ENCODE results near the gene XPO5. TPM values are rescaled to one million over a fixed set of nuclear protein-coding genes. Genes with fewer than 3 reads are reported as not detected.
"Not testable (repeated sequence)": the region's sequence is repeated elsewhere in the genome, so short reads cannot be mapped to it uniquely, and the experiment has no call there.

XPO5 gene
- total RNA-seq, 1 experiment from 2014 or later = 70.9 TPM

DNA sequence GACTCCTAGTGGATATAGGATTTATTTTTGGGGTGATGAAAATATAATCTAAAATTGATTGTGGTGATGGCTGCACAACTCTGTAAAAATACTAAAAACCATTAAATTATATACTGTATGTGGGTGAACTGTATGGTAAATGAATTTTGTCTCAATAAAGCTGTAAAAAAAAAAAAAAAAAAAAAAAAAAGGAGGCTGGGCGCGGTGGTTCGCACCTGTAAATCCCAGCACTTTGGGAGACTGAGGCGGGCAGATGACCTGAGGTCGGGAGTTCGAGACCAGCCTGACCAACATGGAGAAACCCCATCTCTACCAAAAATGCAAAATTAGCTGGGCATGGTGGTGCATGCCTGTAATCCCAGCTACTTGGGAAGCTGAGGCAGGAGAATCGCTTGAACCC, 18.2 kb downstream of the XPO5 start:
- H3K4me3 ChIP-seq (ENCODE audit: insufficient read depth, low read depth, low read length); DNase-seq; H3K27me3 ChIP-seq (ENCODE audit: control insufficient read depth, insufficient read depth, low read length): not testable (repeated sequence)
- peaks cover 50% of the 10 kb centered on the region for H3K36me3 ChIP-seq (replicated peaks; ENCODE audit: control insufficient read depth, insufficient read depth, low read length)

DNA sequence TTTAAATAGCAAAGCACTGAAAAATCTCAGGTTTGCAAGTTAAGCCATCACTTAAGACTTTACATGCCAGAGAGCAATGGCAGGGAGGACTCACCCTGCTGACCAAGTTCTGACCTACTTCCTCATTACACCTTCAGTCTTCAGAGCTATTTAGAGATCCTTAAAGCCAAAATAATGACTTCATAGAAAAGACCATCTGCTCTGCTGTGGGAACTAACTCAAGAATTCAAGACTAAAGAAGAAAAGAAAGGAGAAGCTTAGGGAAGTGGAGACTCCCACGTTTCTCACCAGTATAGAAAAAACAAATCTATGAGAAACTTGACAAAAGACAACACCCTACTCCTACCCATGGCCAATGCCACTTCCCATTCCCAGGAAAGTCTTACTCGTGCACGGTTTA, 28.6 kb downstream of the XPO5 start:
- Histone ChIP-seq H3K27me3 (ENCODE audit: control insufficient read depth, insufficient read depth, low read length) (no peaks in the 10 kb centered on the region), H3K36me3 (replicated peaks; ENCODE audit: control insufficient read depth, insufficient read depth, low read length) (peaks cover 52% of the 10 kb centered on the region), H3K4me3 (ENCODE audit: insufficient read depth, low read depth, low read length) (no peak overlapping the region)
- DNase-seq = no peak

DNA sequence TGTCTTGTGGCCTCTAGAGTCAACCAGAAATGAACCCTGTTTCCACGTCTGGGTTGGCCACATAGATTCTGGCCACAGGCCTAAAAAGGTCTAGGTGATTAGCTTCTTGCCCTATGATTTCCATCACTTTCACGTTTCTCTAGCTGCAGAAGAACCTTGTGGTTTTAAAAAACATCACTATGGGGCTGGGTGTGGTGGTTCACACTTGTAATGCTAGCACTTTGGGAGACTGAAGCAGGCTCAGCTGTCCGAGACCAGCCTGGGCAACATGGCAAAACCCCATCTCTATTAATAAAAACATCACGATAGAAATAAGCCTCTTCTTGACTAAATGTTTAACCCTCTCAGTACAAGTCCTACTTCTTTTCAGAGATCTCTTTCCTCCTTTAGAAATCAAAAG, 31.4 kb downstream of the XPO5 start:
- no peak overlapping the region for H3K4me3 ChIP-seq (ENCODE audit: insufficient read depth, low read depth, low read length)
- H3K36me3 ChIP-seq (replicated peaks; ENCODE audit: control insufficient read depth, insufficient read depth, low read length) = peaks cover 35% of the 10 kb centered on the region
- DNase-seq = no peak
- H3K27me3 ChIP-seq (ENCODE audit: control insufficient read depth, insufficient read depth, low read length) = no peaks in the 10 kb centered on the region

DNA sequence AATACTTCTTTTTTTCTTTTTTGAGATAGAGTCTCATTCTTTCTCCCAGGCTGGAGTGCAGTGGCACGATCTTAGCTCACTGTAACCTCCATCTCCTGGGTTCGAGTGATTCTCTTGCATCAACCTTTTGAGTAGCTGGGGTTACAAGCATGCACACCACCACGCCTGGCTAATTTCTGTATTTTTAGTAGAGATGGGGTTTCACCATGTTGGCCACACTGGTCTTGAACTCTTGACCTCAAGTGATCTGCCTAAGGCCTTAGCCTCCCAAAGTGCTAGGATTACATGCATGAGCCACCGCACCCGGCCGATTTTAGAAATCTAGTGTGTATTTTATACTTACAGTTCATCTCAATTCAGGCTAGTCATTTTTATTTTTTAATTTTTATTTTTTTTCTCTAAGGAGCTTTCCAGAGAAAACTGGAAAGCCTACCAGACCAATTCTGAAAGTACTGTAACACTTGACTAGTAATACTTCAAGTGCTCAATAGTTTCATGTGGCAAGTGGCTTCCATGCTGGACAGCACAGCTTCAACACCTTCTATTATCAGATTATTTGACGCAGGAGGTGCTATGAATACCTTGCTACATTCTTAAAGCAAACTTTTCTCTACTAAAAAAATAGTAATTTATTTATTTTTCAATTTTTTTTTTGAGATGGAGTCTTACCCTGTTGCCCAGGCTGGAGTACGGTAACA, 33.9 kb downstream of the XPO5 start:
- Histone ChIP-seq H3K36me3 (replicated peaks; ENCODE audit: control insufficient read depth, insufficient read depth, low read length) (peaks cover 21% of the 10 kb centered on the region), H3K27me3 (ENCODE audit: control insufficient read depth, insufficient read depth, low read length) (no peaks in the 10 kb centered on the region), H3K4me3 (ENCODE audit: insufficient read depth, low read depth, low read length) (no peak overlapping the region)
- DNase-seq = no peak

DNA sequence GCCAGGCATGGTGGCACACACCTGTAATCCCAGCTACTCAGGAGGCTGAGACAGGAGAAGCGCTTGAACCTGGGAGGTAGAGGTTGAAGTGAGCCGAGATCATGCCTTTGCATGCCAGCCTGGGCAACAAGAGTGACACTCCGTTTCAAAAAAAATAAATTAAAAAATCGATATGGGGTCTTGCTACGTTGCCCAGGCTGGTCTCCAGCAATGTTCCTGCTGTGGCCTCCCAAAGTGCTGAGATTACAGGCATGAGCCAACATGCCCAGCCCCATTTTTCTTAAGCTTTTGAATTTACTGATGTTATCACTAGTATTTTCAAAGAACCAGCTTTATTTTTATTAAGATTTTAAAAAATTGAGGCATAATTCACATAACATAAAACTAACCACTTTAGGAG, 35.3 kb downstream of the XPO5 start:
- Histone ChIP-seq H3K4me3 (ENCODE audit: insufficient read depth, low read depth, low read length) (no peak overlapping the region), H3K27me3 (ENCODE audit: control insufficient read depth, insufficient read depth, low read length) (no peaks in the 10 kb centered on the region), H3K36me3 (replicated peaks; ENCODE audit: control insufficient read depth, insufficient read depth, low read length) (peaks cover 13% of the 10 kb centered on the region)
- DNase-seq = no peak

DNA sequence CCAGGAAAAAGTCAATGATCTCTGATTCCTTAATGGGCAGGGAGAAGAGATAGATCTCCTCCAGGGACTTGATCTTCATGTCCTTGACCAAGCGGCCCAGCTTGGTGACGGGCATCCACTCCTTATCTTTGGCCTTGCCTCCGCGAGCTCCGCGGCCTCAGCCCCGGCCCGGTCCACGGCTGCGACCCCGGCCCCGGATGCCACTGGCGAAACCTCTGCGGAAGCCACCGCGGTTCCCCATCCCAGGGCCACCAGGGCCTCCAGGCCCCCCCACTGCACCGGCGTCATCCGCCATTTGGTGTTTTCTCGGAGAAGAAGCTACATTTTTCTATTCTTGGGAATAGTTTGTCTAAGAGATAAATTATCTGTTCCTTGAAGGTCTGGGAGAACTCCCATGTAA, 36.4 kb downstream of the XPO5 start:
- not testable (repeated sequence) for H3K4me3 ChIP-seq (ENCODE audit: insufficient read depth, low read depth, low read length); H3K27me3 ChIP-seq (ENCODE audit: control insufficient read depth, insufficient read depth, low read length); DNase-seq; H3K36me3 ChIP-seq (replicated peaks; ENCODE audit: control insufficient read depth, insufficient read depth, low read length)

DNA sequence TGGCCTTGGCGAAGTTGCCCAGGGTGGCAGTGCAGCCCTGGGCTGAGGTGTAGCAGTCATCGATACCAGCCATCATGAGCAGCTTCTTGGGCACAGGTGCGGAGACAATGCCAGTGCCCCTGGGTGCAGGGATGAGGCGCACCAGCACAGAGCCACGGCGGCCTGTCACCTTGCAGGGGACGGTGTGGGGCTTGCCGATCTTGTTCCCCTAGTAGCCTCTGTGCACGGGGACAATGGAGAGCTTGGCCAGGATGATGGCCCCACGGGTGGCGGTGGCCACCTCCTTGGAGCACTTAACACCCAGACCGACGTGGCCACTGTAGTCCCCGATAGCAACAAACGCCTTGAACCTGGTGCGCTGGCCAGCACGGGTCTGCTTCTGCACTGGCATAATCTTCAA, 36.9 kb downstream of the XPO5 start:
- not testable (repeated sequence) for H3K4me3 ChIP-seq (ENCODE audit: insufficient read depth, low read depth, low read length); H3K27me3 ChIP-seq (ENCODE audit: control insufficient read depth, insufficient read depth, low read length); H3K36me3 ChIP-seq (replicated peaks; ENCODE audit: control insufficient read depth, insufficient read depth, low read length); DNase-seq

DNA sequence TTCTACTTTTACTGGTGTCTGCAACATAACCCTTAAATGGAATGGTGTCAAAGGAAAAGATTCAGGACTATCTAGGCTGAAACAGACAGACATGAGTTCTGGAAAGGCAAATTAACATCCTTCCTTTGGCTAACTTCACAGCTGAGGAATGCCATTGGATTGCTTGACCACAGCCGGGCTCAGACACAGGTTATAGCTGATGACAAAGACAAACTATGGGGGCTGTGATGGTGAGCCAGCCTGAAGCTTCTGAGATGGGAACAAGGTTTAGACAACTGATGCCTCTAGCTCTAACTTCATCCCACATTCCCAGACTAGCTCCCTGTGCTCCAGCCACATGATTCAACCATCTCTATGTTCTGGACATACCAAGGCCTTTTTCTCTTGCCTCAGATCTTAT, 43.6 kb downstream of the XPO5 start:
- no peaks in the 10 kb centered on the region for H3K27me3 ChIP-seq (ENCODE audit: control insufficient read depth, insufficient read depth, low read length)
- H3K4me3 ChIP-seq (ENCODE audit: insufficient read depth, low read depth, low read length) = no peak overlapping the region
- peaks cover 45% of the 10 kb centered on the region for H3K36me3 ChIP-seq (replicated peaks; ENCODE audit: control insufficient read depth, insufficient read depth, low read length)
- DNase-seq = no peak

DNA sequence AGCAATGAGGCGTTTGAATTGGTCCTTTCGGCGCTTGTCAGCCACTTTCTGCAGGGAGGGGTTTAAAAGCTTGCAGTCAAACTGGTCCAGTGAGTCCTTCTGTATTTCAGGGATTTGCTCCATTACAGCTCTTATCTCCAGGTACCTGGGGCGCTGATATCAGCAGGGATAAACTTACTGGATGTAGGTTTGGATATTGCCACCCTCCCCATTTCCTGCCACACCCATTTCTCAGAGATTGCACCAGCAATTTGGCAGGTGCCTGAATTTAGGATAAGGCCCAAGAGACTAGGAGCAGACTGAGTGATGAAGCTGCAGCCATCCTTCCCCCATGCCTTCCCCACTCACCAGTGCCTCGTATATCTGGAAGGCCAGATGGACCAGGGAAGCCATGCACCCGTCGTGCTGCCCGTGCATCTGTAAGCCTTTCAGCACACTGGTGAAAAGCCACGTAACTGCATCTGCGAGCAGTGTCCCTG, 51.3 kb downstream of the XPO5 start:
- H3K4me3 ChIP-seq (ENCODE audit: insufficient read depth, low read depth, low read length) = no peak overlapping the region
- H3K36me3 ChIP-seq (replicated peaks; ENCODE audit: control insufficient read depth, insufficient read depth, low read length) = peaks cover 72% of the 10 kb centered on the region
- DNase-seq = no peak
- H3K27me3 ChIP-seq (ENCODE audit: control insufficient read depth, insufficient read depth, low read length) = no peaks in the 10 kb centered on the region

DNA sequence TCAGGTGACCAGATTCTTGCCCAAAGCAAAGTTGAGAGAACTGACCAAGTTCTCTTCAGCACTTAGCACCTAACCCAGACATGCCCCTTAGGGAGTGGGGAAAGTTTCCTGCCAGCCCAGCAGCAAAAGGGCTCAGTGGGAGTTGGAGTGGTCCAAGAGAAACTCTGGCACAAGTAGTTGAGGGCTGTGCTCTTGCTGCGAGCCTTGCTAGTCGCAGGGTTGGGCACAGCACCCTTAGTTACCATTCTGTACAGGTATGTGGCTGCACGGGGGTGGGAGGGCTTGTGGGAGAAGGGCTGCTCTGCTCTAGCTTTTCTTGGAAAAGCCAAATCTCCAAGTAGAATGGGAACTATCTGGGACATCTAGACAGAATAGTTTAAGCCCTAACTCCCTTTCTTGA, 52.6 kb downstream of the XPO5 start:
- Histone ChIP-seq H3K36me3 (replicated peaks; ENCODE audit: control insufficient read depth, insufficient read depth, low read length) (peaks cover 69% of the 10 kb centered on the region), H3K27me3 (ENCODE audit: control insufficient read depth, insufficient read depth, low read length) (no peaks in the 10 kb centered on the region), H3K4me3 (ENCODE audit: insufficient read depth, low read depth, low read length) (no peak overlapping the region)
- DNase-seq = no peak

DNA sequence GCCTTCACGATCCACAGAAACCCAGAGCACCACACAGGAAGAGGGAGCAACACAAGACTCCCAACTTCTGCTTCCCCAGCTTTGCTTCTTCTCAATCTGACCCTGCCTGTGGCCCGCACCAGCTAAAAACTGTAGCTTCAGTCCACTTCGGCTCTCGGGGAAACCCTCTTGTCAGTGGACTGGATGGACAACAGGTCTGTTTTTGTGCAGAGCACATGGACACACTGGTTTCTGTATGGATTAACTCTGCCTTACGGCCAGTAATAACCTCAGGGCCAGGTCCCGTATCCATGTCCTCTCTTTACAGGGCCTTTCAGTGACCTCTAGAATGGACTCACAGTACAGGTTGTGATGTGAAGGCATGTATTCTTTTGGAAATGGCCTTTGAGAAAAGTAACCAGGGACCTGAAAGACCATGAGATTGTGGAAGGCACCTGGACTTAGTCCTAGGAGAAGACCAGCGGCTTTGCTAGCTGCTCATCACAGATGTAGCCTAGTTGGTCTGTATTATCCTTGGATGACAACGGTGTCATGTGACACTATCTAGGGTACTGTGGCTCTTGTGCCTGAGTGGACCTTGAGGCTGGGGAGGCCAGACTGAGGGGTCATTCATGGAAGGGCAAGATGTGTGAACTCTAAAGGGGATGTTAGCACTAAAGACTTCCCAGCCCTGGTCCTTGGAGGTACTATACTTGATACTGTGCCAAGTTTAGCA, 53.1 kb downstream of the XPO5 start:
- no peak for DNase-seq
- no peaks in the 10 kb centered on the region for H3K27me3 ChIP-seq (ENCODE audit: control insufficient read depth, insufficient read depth, low read length)
- H3K4me3 ChIP-seq (ENCODE audit: insufficient read depth, low read depth, low read length) = no peak overlapping the region
- H3K36me3 ChIP-seq (replicated peaks; ENCODE audit: control insufficient read depth, insufficient read depth, low read length) = peaks cover 64% of the 10 kb centered on the region

DNA sequence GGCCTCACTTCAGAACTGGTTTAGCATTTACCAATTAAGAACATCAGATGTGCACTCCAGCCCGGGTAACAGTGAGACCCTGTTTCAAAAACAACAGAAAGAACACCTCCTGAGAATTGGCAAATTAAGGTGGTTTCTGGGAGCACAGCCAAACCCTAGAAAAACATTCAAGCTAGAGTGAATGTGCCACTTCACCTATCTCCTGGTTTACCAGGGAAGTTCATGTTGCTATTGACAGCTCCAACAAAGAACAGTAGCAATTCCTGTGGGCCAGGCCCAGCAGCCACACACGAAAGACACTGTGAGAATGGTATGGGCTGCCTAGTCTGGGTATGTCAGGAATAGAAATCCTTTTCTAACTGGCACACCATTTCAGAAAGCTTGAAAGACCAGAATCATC, 54.0 kb downstream of the XPO5 start:
- Histone ChIP-seq H3K36me3 (replicated peaks; ENCODE audit: control insufficient read depth, insufficient read depth, low read length) (peaks cover 60% of the 10 kb centered on the region), H3K27me3 (ENCODE audit: control insufficient read depth, insufficient read depth, low read length) (no peaks in the 10 kb centered on the region), H3K4me3 (ENCODE audit: insufficient read depth, low read depth, low read length) (no peak overlapping the region)
- DNase-seq = no peak

DNA sequence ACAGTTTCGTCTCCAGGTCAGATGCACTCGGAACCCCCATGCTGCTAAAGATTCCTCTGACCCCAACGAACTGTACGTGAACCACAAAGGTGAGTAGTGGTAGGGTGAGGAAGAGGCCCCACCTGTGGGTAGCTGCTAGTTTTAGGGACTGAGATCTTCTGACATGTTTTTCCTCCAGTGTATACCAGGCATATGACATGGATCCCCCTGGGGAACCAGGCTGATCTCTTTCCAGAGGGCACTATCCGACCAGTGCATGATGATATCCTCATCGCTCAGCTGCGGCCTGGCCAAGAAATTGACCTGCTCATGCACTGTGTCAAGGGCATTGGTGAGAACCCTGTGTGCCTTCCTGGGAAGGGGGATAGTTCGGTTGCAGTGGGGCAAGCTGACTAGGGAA, 55.7 kb downstream of the XPO5 start:
- DNase-seq = no peak
- Histone ChIP-seq H3K36me3 (replicated peaks; ENCODE audit: control insufficient read depth, insufficient read depth, low read length) (peaks cover 53% of the 10 kb centered on the region), H3K4me3 (ENCODE audit: insufficient read depth, low read depth, low read length) (no peak overlapping the region), H3K27me3 (ENCODE audit: control insufficient read depth, insufficient read depth, low read length) (no peaks in the 10 kb centered on the region)

DNA sequence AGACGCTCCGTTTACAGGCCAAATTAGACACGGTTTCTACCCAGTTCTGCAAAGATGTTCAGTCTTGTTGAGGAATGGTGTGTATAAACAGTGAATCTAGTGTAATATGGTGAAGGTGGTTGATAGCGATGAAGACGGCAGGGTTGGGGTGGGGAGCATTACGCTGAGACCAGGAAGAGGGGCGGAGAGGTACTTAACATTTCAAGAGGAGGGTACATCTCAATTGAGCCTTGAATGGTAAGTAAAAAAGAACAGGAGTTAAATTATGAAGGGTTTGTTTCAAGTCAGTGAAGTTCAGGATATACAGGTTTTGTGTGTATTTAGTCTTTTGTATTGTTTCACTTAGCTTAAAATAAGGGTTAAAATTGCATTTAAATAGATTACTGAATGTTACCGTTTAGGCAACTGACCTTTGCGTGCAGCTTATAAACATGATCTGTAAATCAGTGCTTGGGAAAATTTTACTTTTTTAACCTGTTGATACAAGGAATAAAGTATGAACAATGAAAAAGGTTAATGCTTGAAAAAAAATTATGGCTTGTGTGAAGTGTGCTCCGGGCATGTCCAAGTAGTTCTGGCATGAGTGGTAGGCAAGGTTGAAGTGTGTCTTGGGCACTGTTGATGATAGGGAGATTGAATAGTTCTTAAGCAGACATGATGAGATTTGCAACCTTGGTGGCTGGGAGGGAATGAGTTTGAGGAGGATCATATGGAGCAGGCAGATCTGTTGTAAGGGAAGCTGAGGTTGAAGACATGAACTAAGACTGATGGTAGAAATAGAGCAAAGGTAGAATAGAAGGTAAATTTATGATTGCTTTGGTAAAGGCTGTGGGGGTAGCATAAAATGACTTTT, 58.1 kb downstream of the XPO5 start:
- Histone ChIP-seq H3K4me3 (ENCODE audit: insufficient read depth, low read depth, low read length) (peak overlapping the region; percentile 69), H3K27me3 (ENCODE audit: control insufficient read depth, insufficient read depth, low read length) (no peaks in the 10 kb centered on the region), H3K36me3 (replicated peaks; ENCODE audit: control insufficient read depth, insufficient read depth, low read length) (peaks cover 45% of the 10 kb centered on the region)
- peak; percentile 38 for DNase-seq

Data from H7 (cell line).